HG03175 (cell line): ENCODE results near the gene TAF9B.
"Not testable (repeated sequence)": the region's sequence is repeated elsewhere in the genome, so short reads cannot be mapped to it uniquely, and the experiment has no call there.

Experiments
- ATAC-seq: cut with Tn5 transposase; IDR thresholded peaks from one replicate; pipeline ENCODE4 v1.9.1; 2021; ENCODE audit warnings: mild to moderate bottlenecking, moderate library complexity; ENCODE audit not compliant: unreplicated experiment

TAF9B gene

GRCh38 chrX:78116766-78117165 is 22.7 kb downstream of the TAF9B start:
- ATAC-seq: no peak

- ATAC-seq: no peak
These were observed 23.1 kb downstream of the TAF9B start for GRCh38 chrX:78116365-78116764.

GRCh38 chrX:78111140-78111931 is 28.1 kb downstream of the TAF9B start:
- ATAC-seq: no peak

- no peak for ATAC-seq
These were observed 30.0 kb downstream of the TAF9B start for GRCh38 chrX:78109458-78109857.

- ATAC-seq: no peak
These were observed 32.8 kb downstream of the TAF9B start for GRCh38 chrX:78106651-78106986.

- no peak for ATAC-seq
These were observed 33.4 kb downstream of the TAF9B start for GRCh38 chrX:78105944-78106650.

GRCh38 chrX:78104447-78105176 is 34.8 kb downstream of the TAF9B start:
- peak; percentile 34 for ATAC-seq

- peak; percentile 96 for ATAC-seq
These were observed 35.6 kb downstream of the TAF9B start, which contains the start of gene PGK1 for GRCh38 chrX:78103623-78104446. Gene PGK1, plus strand, starts transcription at chrX:78104248. Its CDS starts 93 bp downstream, at chrX:78104341.

GRCh38 chrX:78103001-78103622 is 36.3 kb downstream of the TAF9B start:
- ATAC-seq: no peak

- no peak for ATAC-seq
These were observed 37.4 kb downstream of the TAF9B start for GRCh38 chrX:78102091-78102490.

GRCh38 chrX:78098108-78098507 is 41.3 kb downstream of the TAF9B start:
- no peak for ATAC-seq

- peak; percentile 74 for ATAC-seq
These were observed 47.2 kb downstream of the TAF9B start for GRCh38 chrX:78092296-78092695.

GRCh38 chrX:78081413-78081812 is 58.0 kb downstream of the TAF9B start:
- ATAC-seq: not testable (repeated sequence)
